GM23248 (cell line): ENCODE measurements around the gene KIF5A. TPM values are rescaled to one million over a fixed set of nuclear protein-coding genes. Genes with fewer than 3 reads are reported as not detected.

Experiments
- DNase-seq: peaks from one replicate; pipeline ENCODE4 v3.0.0-alpha.2; 2015
- H2AFZ ChIP-seq: fragments of 200-600 bp; sonication (generic); 2 replicates; pipeline ENCODE4 v1.6.1; 2016; ENCODE audit warnings: antibody characterized with exemption
- H3F3A ChIP-seq: fragments of 200-600 bp; sonication (generic); 2 replicates; pipeline ENCODE4 v1.6.1; 2016; ENCODE audit warnings: mild to moderate bottlenecking, antibody characterized with exemption, mixed run types; ENCODE audit not compliant: insufficient read depth
- H3K27ac ChIP-seq: fragments of 200-600 bp; sonication (generic); 2 replicates; pipeline ENCODE4 v1.5.1; 2016; ENCODE audit warnings: mild to moderate bottlenecking
- H3K27me3 ChIP-seq: fragments of 200-600 bp; sonication (generic); replicated peaks from 2 replicates; pipeline ENCODE4 v1.6.1; 2016; ENCODE audit warnings: mild to moderate bottlenecking; ENCODE audit not compliant: insufficient read depth
- H3K36me3 ChIP-seq: fragments of 200-600 bp; sonication (generic); 2 replicates; pipeline ENCODE4 v1.6.1; 2016; ENCODE audit warnings: low read depth, mild to moderate bottlenecking
- H3K4me1 ChIP-seq: fragments of 200-600 bp; sonication (generic); 2 replicates; pipeline ENCODE4 v1.6.1; 2016; ENCODE audit warnings: mild to moderate bottlenecking; ENCODE audit not compliant: insufficient read depth
- H3K4me2 ChIP-seq: fragments of 200-600 bp; sonication (generic); one replicate; pipeline ENCODE4 v1.6.1; 2016; ENCODE audit warnings: mild to moderate bottlenecking; ENCODE audit not compliant: unreplicated experiment
- H3K4me3 ChIP-seq: fragments of 200-600 bp; sonication (generic); 2 replicates; pipeline ENCODE4 v1.5.1; 2016; ENCODE audit warnings: mild to moderate bottlenecking
- H3K79me2 ChIP-seq: fragments of 200-600 bp; sonication (generic); 2 replicates; pipeline ENCODE4 v1.6.1; 2016; ENCODE audit warnings: mild to moderate bottlenecking; ENCODE audit not compliant: insufficient read depth
- H3K9ac ChIP-seq: fragments of 200-600 bp; sonication (generic); 2 replicates; pipeline ENCODE4 v1.6.1; 2016; ENCODE audit warnings: mild to moderate bottlenecking
- H3K9me2 ChIP-seq: fragments of 200-600 bp; sonication (generic); 2 replicates; pipeline ENCODE4 v1.6.1; 2016; ENCODE audit warnings: mixed run types, mild to moderate bottlenecking, moderate library complexity; ENCODE audit not compliant: insufficient read depth
- H3K9me3 ChIP-seq: fragments of 200-600 bp; sonication (generic); one replicate; pipeline ENCODE4 v1.6.1; 2017; ENCODE audit warnings: low read depth
- H4K20me1 ChIP-seq: fragments of 200-600 bp; sonication (generic); 2 replicates; pipeline ENCODE4 v1.6.0; 2016; ENCODE audit not compliant: insufficient read depth
- EZH2 ChIP-seq: fragments of 200-600 bp; sonication (generic); IDR thresholded peaks from 2 replicates; pipeline ENCODE4 v1.6.1; 2018; ENCODE audit warnings: antibody characterized with exemption, mild to moderate bottlenecking; ENCODE audit not compliant: insufficient read depth, poor library complexity, severe bottlenecking
- EZH2phosphoT487 ChIP-seq: fragments of 200-600 bp; sonication (generic); IDR thresholded peaks from 2 replicates; pipeline ENCODE4 v1.6.1; 2018; ENCODE audit warnings: antibody characterized with exemption, moderate library complexity, mild to moderate bottlenecking, low read depth; ENCODE audit not compliant: insufficient read depth
- WGBS, 2 experiments: methylation state at CpG; one replicate each; pipeline ENCODE4 v1.1.6; 2015 to 2017; ENCODE audit warnings: low lambda C conversion rate in 2 of 2, low coverage in 1 of 2; ENCODE audit errors: missing lambda C conversion rate in 2 of 2; 5-methylcytosine and 5-hydroxymethylcytosine counted together
- in situ Hi-C: fragments of 300-500 bp; cut with MboI; formaldehyde crosslinking; loops from 2 replicates; pipeline ENCODE4 v1.15.0; 2020
- polyA plus RNA-seq: library from polyadenylated mRNA; unstranded; fragments of >200 nt; fragmentation: Nextera tagmentation; extraction: Ambion mirVana; gene quantifications from 2 replicates; pipeline ENCODE4 v1.2.1, GENCODE V29; 2016
- total RNA-seq: library from RNA; depleted of rRNA; stranded (reverse); fragments of >200 nt; shearing (Covaris generic); gene quantifications from 2 replicates; pipeline ENCODE4 v1.2.3, GENCODE V29; 2014

The KIF5A gene
- total and polyA plus RNA-seq, 2 experiments from 2014 or later: 0.11 to 0.18 TPM

GRCh38 chr12:57519796-57520052, 30.1 kb upstream of the KIF5A start:
- WGBS, 2 experiments: 1% methylated on average over 7 to 8 of the region's 8 CpGs

GRCh38 chr12:57520053-57520818, 29.6 kb upstream of the KIF5A start, which contains the start of gene DDIT3:
Gene DDIT3, minus strand, starts transcription at chr12:57520514. Its CDS starts 3,108 bp downstream, at chr12:57517406.
- peaks cover 59% of the 10 kb centered on the region for H3K79me2 ChIP-seq
- peak within 1 kb of the TSS; percentile 71 for H2AFZ ChIP-seq
- in situ Hi-C loops: no loop called here

More at GRCh38 chr12:57519796-57520052, 30.1 kb upstream of the KIF5A start:
- no peak for TF ChIP-seq EZH2phosphoT487
- no peak for TF ChIP-seq EZH2
- no peak overlapping the region for H2AFZ ChIP-seq
- peak overlapping the region; percentile 84 for H3K4me3 ChIP-seq
- peak overlapping the region; percentile 96 for H3K27ac ChIP-seq
- H3K9me2 ChIP-seq: no peaks in the 10 kb centered on the region
- H4K20me1 ChIP-seq: peaks cover 12% of the 10 kb centered on the region; the same call in 1 of the 2 replicates
- in situ Hi-C loops: no loop called here
- H3K9me3 ChIP-seq: no peaks in the 10 kb centered on the region
- peak overlapping the region; percentile 98 for H3K9ac ChIP-seq
- no peaks in the 10 kb centered on the region for H3K27me3 ChIP-seq
- H3K4me2 ChIP-seq: peak overlapping the region; percentile 92
- DNase-seq: no peak
- H3K79me2 ChIP-seq: peaks cover 54% of the 10 kb centered on the region
- peaks cover 81% of the 10 kb centered on the region for H3F3A ChIP-seq
- H3K4me1 ChIP-seq: peaks cover 43% of the 10 kb centered on the region
- H3K36me3 ChIP-seq: peaks cover 42% of the 10 kb centered on the region

GRCh38 chr12:57521525-57522010, 28.3 kb upstream of the KIF5A start:
- peaks cover 24% of the 10 kb centered on the region for H3K36me3 ChIP-seq

More at GRCh38 chr12:57520053-57520818, 29.6 kb upstream of the KIF5A start, which contains the start of gene DDIT3:
- Histone ChIP-seq H3K4me2 (peak within 1 kb of the TSS; percentile 92), H3K27ac (peak within 1 kb of the TSS; percentile 97), H3K36me3 (peaks cover 37% of the 10 kb centered on the region), H3K4me1 (peaks cover 43% of the 10 kb centered on the region), H3K9me3 (no peaks in the 10 kb centered on the region), H3F3A (peaks cover 76% of the 10 kb centered on the region), H3K9ac (peak within 1 kb of the TSS; percentile 98), H3K4me3 (peak within 1 kb of the TSS; percentile 84), H3K9me2 (no peaks in the 10 kb centered on the region), H4K20me1 (peaks cover 12% of the 10 kb centered on the region; the same call in 1 of the 2 replicates), H3K27me3 (no peaks in the 10 kb centered on the region)
- peak; percentile 100 for DNase-seq
- TF ChIP-seq EZH2phosphoT487: no peak
- no peak for TF ChIP-seq EZH2
- 1% methylated on average over 41 to 50 of the region's 52 CpGs for WGBS, 2 experiments

GRCh38 chr12:57522011-57522886, 27.6 kb upstream of the KIF5A start, which contains the start of gene MBD6:
Gene MBD6, plus strand, starts transcription at chr12:57522824. Its CDS starts 1,480 bp downstream, at chr12:57524304.
- 2 to 3% methylated on average over 12 to 42 of the region's 57 CpGs for WGBS, 2 experiments
- Histone ChIP-seq H4K20me1 (peaks cover 12% of the 10 kb centered on the region; the same call in 1 of the 2 replicates), H3K36me3 (peaks cover 19% of the 10 kb centered on the region), H3K4me2 (peak within 1 kb of the TSS; percentile 91), H3K4me1 (peaks cover 40% of the 10 kb centered on the region), H3F3A (peaks cover 56% of the 10 kb centered on the region), H3K9ac (peak within 1 kb of the TSS; percentile 88), H3K27me3 (no peaks in the 10 kb centered on the region), H3K9me2 (no peaks in the 10 kb centered on the region), H3K4me3 (peak within 1 kb of the TSS; percentile 93), H3K27ac (peak within 1 kb of the TSS; percentile 97), H2AFZ (peak within 1 kb of the TSS; percentile 71), H3K9me3 (no peaks in the 10 kb centered on the region), H3K79me2 (peaks cover 72% of the 10 kb centered on the region)
- DNase-seq: peak; percentile 94
- in situ Hi-C loops: no loop called here
- no peak for TF ChIP-seq EZH2phosphoT487
- no peak for TF ChIP-seq EZH2

More at GRCh38 chr12:57521525-57522010, 28.3 kb upstream of the KIF5A start:
- H2AFZ ChIP-seq: peak overlapping the region; percentile 71
- peak overlapping the region; percentile 97 for H3K27ac ChIP-seq
- peak; percentile 56 for DNase-seq
- H3F3A ChIP-seq: peaks cover 63% of the 10 kb centered on the region
- no peaks in the 10 kb centered on the region for H3K27me3 ChIP-seq
- no peaks in the 10 kb centered on the region for H3K9me2 ChIP-seq
- H3K79me2 ChIP-seq: peaks cover 68% of the 10 kb centered on the region
- no peaks in the 10 kb centered on the region for H3K9me3 ChIP-seq
- H4K20me1 ChIP-seq: peaks cover 12% of the 10 kb centered on the region; the same call in 1 of the 2 replicates
- H3K4me3 ChIP-seq: peak overlapping the region; percentile 93
- 34 to 39% methylated on average over 17 of the region's 17 CpGs for WGBS, 2 experiments
- in situ Hi-C loops: no loop called here
- H3K9ac ChIP-seq: peak overlapping the region; percentile 88
- TF ChIP-seq EZH2: no peak
- TF ChIP-seq EZH2phosphoT487: no peak
- peaks cover 43% of the 10 kb centered on the region for H3K4me1 ChIP-seq
- peak overlapping the region; percentile 79 for H3K4me2 ChIP-seq
